D341Med (cell line): ENCODE measurements around the gene FAM210A.
A peak's percentile ranks its signal among the peaks of the same experiment; 100 is the strongest.
"Not testable (repeated sequence)": the region's sequence is repeated elsewhere in the genome, so short reads cannot be mapped to it uniquely, and the experiment has no call there.

Experiments
- DNase-seq: peaks from one replicate; pipeline ENCODE4 v3.0.0; 2012; ENCODE audit warnings: low spot score

The FAM210A gene, protein sequence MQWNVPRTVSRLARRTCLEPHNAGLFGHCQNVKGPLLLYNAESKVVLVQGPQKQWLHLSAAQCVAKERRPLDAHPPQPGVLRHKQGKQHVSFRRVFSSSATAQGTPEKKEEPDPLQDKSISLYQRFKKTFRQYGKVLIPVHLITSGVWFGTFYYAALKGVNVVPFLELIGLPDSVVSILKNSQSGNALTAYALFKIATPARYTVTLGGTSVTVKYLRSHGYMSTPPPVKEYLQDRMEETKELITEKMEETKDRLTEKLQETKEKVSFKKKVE

DNA sequence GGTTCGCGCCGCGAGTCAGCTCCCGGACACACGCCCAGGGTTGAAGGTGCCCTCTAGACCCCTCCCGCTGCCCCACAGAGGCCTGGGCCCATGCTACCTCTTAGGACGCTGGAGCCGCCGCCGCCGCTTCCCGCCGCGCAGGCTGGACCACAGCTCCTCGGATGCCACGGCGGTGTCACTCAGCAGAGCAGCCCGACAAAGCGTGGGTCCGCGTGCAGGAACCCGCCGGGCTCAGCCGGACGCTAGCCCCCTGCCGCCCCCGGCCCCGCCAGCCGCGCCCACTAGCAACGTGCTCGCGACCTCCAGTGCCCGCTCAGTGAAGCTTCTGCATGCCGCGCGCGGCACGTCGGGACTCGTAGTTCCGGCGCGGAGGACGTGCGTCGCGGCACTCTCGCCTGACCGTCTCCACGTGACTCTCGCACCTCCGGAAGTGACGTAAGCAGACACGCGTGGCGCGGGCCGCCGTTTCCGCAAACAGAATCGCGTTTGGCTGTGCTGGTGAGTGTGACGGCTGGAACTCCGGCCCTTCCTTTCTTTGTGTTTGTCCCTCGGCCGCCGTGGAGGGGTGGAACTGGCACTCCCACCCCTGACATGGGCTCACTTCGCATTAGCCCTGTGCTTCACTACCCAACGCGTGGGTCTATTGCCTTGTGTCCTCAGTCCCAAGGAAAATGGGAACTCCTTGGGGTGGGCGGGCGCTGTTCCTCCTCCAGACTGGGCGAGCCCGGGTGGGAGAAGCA, at the start of gene FAM210A, which contains the start of gene RNMT:
TSS of gene FAM210A (minus strand) at position 327 of the 740 bp plus-strand sequence. CDS start 44,481 bp downstream, outside the sequence.
TSS of gene RNMT (plus strand) at position 442 of the 740 bp plus-strand sequence. CDS start 4,845 bp downstream, outside the sequence.
- DNase-seq, result peak; percentile 98

DNA sequence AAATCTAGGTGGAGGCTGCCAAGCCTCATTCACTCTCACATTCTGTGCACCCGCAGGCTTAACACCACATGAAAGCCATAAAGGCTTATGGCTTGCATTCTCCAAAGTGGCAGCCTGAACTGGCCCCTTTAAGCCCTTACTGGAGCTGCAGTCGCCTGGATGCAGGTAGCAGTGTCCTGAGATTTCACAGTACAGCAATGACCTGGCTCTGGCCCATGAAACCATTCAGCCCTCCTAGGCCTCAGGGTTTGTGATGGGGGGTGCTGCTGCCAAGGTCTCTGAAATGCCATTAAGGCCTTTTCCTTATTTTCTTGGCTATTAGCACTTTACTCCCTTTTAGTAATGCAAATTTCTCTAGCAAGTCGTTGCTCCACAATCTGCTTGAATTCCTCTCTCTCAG, 48.7 kb upstream of the FAM210A start:
- no peak for DNase-seq

DNA sequence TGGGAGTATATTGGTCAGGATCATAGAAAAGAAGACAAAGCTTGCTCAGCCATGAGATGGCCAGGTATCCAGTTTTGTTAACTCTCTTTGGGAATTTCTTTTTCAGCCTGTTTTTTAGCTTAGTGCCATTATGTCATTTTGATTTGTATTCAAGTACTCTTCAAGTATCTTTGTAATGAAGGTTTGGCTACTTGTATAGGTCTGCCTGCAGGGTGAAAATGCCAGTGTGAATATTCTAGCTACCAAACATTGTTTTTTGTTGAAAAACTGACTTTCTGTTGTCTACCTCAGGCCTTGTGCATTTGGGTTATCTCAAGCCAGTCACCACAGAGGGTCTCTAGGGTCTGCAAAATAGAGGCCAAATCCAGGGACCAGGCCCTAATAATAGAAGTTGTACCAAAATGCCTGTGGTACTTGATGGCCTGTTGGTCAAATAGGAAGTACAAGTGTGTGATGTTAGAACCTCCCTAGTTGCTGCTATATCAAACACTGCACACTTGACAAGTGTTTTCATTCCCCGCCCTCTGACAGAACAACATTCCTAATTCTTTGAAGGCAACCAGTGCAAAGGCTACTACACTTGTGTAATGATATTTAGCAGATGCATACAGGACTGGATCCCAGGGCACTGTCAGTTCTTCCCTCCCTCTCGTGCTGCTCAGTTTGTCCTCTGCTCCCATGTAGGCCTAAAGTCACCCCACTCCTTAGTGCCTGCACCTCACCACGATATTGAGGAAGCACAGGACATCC, 36.5 kb upstream of the FAM210A start:
- no peak for DNase-seq

DNA sequence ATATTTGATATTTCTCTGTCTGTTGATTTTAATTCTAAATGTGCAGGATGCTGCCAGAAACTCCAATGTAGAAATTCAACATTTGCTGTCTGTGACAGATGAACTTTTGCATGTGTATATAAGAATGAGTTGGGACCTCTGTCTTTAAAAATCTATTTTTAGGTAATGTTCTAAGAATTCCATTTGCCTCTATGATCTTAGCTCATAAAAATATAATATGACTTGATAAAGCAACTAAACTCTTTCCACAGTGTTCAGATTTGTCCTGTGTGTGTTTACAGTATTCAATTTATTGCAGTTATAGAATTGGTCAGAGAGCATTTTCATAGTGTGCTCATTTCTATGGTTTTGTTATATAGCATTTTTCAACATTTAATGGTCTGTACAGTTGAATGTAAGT, 33.7 kb upstream of the FAM210A start:
- no peak for DNase-seq

DNA sequence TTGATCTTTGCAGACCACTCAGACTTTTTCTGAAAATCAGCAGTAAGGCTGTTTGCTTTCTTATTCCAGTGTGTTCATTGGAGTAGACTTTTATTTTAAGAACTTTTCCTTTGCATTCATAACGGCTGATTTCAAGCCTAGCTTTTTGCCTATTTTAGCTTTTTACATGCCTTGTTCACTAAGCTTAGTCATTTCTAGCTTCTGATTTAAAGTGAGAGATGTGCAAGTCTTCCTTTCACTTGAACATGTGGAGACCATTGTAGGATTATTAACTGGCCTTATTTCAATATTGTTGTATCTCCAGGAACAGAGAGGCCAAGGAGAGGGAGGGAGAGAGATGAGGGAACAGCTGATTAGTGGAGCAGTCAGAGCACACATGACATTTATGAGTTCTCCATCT, 32.3 kb upstream of the FAM210A start:
- DNase-seq, result no peak

DNA sequence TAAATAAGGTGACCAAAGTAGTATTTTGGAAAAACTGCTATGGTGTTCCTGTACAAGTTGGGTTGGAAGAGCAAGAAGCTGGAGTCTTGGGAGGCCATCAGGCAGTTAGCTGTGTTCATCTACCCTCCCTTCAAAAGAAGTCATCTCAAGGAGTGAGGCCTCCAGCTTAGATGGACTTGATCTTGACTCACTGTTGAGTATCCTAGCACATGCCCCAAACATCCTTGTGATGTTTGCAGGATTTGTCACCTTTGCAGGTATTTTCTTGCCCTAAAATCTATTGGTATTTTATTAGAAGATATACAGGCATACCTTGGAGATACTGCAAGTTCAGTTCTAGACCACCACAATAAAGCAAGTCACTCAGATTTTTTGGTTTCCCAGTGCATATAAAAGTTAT, 30.3 kb upstream of the FAM210A start:
- no peak for DNase-seq

DNA sequence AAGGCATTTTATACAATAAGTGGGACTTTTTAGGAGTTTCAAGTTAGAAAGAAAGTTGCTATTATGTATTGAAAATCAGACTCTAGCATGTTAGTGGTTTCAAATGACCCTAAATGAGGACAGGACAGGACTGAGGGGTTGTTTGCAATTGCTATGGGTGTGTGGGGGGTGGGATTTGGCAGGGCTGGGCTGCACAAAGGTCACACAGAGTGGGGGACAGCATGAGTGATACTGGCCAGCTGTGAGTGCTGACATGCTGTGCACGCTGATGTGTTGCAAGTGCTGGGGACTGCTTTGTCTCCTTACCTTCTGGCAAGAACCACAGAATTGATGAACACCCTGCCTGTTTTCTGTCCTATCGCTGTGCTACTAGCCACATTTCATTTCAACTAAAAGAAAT, 29.9 kb upstream of the FAM210A start:
- DNase-seq, result no peak

DNA sequence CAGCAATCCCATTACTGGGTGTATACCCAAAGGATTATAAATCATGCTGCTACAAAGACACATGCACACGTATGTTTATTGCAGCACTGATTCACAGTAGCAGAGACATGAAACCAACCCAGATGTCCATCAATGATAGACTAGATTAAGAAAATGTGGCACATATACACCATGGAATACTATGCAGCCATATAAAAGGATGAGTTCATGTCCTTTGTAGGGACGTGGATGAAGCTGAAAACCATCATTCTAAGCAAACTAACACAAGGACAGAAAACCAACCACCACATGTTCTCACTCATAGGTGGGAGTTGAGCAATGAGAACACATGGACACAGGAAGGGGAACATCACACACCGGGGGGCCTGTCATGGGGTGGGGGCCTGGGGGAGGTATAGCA, 25.2 kb upstream of the FAM210A start:
- DNase-seq, result not testable (repeated sequence)

DNA sequence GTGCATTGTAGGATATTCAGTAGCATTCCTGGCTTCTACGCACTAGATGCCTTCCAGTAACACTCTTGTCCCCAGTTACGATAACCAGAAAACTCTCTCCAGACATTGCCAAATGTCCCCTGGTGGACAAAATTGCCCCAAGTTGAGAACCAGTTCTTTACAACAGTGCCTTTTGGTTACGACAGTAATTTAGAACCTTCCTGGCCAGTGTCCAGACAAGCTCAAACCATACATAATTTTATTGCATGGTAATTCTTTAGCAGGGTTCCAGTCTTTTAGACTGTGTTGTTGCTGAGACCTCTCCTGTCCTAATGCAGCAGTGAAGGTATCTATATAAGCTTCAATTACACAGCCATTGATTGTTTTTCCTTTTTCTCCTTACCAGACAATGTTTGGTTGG, 20.3 kb upstream of the FAM210A start:
- DNase-seq, result no peak

DNA sequence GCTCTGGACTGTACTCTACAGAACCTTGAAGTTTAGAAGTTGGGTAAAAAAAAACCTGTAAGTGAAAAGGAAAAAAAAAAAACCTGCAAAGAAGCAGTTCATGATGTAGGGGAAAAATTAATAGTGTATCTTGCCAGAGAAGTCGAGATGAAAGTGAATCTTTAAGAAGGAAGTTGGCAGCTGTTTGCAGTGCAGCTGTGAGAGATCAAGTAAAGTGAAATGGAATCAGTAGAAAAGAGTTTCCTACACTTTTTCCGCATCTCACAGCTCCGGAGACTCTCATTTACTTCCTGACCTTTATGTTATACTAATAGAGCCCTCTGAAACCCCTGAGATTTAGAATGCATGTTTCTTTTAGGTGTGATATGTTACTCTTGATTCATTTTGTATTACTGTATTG, 19.3 kb upstream of the FAM210A start:
- DNase-seq, result no peak

DNA sequence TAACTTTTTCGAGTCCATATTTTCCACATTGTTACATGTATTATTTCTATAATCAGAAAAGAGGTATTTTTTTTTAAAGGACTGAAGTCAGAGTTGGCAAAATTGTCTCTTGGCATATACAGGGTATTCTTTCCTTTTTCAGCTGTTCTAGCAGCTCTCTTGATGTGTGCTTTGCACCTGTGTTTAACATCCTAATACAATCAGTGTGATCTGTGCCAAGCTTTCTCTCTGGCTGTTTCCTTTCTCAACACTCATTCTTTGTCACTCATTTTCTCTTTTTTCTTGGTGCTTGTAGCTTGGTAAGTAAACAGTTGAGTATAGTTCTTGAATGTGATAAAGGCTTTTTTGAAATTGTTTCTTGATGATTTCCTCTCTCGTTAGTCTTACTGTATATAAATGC, 9.3 kb upstream of the FAM210A start:
- DNase-seq, result no peak

DNA sequence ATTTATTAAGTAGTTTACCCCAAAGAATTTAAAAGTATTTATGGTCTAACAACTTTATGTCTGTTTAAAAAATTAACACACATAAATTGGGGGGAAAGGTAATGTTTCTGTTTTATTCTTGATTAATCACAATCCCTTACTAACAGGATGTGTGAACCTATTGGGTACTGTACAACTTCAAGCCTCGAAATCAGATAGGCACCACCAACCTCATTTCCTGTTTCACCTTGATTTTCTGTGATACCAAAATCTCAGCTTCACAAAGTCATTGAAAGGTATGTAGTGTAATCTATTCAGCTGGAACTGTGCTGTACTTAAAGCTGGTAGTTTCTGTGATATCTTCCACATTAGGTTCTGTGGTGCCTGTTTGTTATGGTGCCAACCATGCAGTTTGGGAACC, 4.1 kb upstream of the FAM210A start:
- DNase-seq, result no peak

DNA sequence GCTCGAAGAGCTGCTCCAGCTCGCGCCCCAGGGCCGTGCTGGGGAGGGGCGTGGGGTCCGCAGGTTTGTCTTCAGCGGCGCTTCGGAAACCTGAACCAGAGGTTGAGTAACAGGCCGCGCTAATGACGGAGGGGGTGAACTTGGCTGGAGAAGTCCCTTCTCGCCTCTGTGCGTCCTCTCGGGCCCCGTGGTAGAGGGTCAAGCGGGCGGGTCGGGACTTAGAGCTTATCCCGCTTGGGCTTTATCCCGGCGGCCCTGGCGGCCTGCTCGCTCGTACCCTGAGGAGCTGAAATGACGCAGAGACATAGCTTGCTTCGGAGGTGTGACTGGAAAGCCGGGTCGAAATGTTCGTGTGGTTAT, 594 bp upstream of the FAM210A start:
- no peak for DNase-seq

DNA sequence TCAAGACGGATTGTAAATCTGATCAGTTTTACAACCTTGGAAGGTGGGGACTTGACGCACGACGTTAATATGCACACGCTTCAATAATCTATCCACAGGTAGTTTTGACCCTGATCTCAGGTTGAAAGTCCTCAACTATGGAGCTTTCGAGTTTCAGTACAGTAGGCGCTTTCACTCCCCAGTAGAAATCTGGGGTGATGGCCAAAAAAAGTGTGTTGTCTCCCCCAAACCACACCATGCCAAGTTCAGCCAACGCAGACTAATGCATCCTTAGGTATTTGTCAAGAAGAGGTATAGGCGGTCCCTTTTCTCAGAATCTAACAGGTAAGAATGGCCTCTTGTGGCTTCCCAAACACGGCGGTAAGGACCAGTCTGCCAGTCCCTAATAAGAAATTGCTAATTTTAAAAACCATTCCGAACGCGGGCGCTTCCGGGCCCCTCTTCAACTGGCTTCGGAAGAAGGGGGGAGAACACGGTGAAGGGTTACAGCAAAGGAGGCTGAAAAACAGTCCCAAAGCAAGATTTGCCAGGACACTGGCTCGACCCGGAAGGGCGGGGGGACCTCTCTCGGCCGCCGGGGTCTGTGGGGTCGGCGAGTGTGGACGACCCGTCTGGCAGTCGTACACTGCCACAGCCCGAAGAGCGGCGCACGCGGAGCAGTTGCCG, 659 bp downstream of the FAM210A start:
- no peak for DNase-seq

DNA sequence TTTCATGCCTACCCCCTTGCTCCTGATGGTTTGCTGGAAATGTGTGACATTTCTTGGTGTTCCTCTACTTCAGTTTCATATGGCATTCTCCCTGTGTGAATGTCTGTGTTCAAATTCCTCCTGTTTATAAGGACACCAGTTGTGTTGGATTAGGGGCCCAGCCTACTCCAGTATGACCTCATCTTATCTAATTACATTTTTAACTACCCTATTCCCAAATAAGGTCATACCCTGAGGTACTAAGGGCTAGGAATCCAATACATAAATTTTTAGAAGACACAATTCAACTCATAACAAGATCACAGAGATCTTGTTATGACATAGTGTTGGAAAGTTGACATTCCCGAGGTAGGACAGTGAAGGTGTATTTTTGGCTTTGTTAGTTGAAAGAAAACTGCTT, 5.5 kb downstream of the FAM210A start:
- DNase-seq, result no peak

DNA sequence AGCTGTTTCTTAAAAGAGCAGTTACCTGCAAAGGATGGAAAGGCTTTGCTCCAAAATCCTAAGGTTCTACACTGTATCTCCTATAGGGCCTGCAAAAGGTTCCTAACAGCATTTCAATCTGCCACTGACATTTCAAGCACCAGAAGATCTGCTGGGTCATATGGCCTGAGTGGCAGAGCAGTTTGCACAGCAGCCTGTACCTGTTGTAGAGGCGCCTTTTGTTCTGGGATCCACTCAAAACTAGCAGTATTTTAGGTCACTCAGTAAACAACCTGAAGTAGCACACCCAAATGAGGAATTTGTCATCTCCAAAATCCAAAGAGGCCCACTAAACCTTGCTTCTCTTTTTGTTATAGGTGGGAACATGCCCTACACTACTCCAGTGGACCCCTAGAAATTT, 6.2 kb downstream of the FAM210A start:
- DNase-seq, result no peak

DNA sequence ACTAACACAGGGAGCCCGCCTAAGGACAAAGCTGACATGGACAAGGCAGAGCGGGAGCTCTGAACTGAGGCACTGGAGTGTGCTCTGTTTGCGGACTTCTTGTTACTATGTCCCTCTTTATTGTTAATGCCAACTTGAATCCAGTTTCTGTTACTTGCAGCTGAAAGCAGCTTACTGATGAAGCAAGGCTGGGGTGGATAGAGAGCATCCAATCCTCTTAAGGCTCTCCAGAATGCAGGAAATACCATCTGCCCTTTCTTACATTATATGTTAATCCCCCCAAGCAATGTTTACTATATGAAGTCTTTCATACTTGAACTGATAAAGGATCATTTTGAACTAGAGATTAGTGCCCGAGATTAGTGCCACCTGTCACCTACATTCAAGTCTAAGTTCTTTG, 9.4 kb downstream of the FAM210A start:
- peak; percentile 82 for DNase-seq

DNA sequence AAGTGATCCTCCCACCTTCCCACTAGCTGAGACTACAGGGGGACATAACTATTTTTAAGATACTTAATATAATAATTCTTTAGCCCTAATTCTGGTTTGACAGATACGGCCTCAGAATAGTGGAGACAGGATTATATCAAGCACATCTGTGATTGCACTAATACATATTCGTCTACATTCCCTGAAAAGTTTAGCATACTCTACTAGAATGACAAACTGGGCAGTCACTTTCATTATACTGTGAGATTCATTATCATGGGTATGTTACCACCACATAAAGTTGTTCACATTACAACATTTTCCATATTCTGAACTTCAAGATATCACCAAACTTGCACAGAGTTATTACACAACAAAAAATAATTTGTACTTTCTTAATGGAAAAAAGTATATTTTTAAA, 11.0 kb downstream of the FAM210A start:
- DNase-seq, result no peak

DNA sequence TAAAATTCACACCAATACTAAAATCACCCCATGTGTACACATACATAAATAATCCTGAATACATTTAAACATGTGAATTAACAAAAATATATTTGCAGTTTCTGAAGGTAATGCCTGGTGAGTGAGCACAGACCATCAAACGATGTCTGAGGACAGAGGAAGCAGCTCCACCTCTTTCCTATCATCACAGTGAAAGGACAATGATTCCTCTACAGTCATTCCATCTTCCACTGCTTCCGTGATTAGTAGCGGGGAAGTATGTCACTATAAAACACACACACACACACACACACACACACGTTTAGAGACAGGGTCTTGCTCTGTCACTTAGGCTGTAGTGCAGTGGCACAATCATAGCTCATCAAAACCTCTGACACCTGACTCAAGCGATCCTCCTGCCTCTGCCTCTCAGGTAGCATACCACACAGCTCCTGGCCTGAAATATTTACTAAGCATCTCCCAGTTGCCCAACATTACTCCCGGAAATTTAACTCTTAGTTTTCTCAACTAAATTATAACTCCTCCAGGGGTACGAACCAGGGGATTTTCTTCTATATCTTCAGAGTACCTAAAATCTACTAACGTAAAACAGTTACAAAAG, 12.8 kb downstream of the FAM210A start:
- DNase-seq, result no peak

DNA sequence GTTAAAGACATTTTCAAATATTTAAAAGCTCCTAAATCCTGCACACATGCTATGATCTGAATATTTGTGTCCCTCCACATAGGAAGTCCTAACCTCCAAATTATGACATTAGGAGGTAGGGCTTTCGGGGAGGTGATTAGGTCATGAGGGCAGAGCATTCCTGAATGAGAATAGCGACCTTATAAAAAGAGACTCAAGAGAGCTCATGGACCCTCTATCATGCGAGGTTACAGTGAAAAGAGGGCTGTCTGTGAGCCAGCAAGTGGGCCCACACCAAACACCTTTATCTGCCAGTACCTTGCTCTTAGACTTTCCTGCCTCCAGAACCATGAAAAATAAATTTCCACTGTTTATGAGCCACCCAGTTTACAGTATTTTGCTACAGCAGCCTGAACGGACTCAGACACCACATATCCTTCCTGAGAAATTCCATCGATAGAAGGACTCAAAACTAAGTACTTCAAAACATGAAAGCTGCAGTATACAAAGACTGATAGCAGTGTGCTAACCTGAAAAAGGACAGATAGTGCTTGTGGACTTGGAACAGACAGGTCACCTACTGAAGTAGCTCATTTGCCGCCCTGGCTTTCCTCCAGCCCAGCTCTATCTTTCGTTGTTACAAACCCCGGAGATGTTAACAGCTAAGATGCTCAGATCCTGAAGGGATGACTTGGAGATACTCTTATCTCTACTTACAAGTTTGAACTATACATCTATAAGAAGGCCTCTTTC, 13.8 kb downstream of the FAM210A start:
- no peak for DNase-seq

DNA sequence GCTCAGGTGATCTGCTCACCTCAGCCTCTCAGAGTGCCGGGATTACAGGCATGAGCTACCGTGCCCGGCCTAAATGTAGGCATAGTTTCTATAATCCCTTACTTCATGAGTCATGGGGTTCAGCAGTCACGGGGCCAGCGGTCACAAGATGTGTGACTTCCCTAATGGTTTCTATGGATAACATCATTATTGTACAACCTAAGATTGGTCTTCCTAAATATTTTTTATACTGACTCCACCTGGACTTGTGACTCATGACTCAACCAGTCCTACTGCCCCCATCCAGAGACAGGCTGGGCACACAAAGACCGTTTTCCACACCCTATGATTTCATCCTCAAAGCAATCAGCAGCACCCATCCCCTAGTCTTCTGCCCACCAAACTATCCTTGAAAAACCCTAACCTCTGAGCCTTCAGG, 15.9 kb downstream of the FAM210A start:
- no peak for DNase-seq
